NCI-H510A treated with DMSO at 0.1 percent for 48 hours (cell line): Measurements from ENCODE around the gene ADRA2B.
"Not testable (repeated sequence)": the region's sequence is repeated elsewhere in the genome, so short reads cannot be mapped to it uniquely, and the experiment has no call there.

Experiments used
- DNase-seq: peaks from one replicate; lab custom pipeline; 2025; lab: John Stamatoyannopoulos, UW

The ADRA2B gene

GRCh38 chr2:96069878-96070277 is 46.5 kb downstream of the ADRA2B start:
- DNase-seq = not testable (repeated sequence)

DNA sequence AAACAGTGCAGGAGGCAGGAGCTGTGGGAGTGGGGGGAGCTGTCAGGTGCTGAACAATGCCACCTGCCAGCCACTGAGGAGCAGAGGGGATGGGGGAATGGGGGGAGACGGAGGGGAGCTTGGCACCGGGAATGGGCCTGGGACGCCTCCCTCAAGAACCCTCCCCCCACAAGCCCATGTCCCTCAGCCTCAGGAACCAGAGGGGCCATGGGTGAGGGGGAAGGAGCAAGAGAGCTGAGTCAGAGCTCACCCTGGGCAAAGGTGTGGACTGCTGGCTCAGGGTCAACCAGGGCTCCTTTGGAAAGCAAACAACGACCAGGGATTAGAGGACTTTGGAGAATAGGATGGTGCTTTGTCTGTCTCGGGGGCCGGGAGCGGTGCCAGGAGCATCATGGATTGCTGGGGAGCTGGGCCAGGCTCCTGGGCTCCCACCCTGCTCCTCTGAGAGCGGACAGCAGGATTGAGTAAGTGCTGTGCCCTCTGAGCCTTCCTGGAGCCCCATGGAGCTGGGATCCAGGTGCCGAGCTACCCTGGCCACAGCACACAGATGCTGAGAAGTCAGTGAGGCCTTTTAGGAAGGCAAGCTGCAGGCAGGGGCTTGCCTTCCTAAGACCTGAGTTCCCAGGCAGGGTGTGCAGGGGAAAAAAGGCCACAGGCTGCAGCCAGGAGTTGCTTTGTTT is 48.3 kb downstream of the ADRA2B start:
- DNase-seq = not testable (repeated sequence)

GRCh38 chr2:96067098-96067660 is 49.2 kb downstream of the ADRA2B start:
- not testable (repeated sequence) for DNase-seq

- not testable (repeated sequence) for DNase-seq
These were observed 49.9 kb downstream of the ADRA2B start for GRCh38 chr2:96066511-96066910.

- DNase-seq = not testable (repeated sequence)
These were observed 50.4 kb downstream of the ADRA2B start for GRCh38 chr2:96065954-96066353.

- no peak for DNase-seq
These were observed 50.9 kb downstream of the ADRA2B start for GRCh38 chr2:96065381-96065930.

DNA sequence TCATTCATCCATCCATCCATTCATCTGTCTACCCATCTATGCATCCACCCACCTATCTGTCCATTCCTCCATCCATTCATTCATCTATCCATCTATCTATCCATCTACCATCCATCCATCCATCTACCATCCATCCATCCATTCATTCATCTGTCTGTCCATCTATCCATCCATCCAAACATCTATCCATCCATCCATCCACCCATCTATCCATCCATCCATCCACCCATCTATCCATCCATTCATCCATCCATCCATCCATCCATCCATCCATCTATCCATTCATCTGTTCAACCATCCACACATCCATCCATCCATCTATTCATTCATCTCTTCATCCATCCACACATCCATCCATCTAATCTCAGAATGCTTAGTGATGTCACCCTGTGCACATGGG is 51.6 kb downstream of the ADRA2B start:
- not testable (repeated sequence) for DNase-seq

DNA sequence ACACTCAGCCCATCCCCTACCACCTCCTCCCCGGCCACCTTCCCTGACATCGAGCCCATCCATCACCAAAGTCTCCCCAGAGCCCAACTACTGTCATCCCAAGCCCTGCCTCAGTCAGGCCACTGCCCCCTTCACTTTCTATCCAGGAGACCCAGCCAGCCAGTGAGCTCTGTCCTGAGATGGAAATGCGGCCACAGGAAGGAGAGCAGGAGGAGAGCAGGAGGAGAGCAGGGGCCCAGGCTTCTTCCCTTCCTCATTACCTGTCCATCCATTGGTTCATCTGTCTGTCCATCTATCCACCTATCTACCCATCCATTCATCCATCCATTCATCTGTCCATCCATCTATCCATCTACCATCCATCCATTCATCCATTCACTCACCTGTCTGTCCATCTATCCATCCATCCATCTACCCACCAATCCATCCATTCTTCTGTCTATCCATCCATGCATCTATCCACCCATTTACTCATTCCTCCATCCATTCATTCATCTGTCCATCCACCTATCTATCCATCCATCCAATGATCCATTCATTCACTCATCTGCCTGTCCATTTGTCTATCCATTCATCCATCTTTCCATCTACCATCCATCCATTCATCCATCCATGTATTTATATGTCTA is 52.2 kb downstream of the ADRA2B start:
- not testable (repeated sequence) for DNase-seq

DNA sequence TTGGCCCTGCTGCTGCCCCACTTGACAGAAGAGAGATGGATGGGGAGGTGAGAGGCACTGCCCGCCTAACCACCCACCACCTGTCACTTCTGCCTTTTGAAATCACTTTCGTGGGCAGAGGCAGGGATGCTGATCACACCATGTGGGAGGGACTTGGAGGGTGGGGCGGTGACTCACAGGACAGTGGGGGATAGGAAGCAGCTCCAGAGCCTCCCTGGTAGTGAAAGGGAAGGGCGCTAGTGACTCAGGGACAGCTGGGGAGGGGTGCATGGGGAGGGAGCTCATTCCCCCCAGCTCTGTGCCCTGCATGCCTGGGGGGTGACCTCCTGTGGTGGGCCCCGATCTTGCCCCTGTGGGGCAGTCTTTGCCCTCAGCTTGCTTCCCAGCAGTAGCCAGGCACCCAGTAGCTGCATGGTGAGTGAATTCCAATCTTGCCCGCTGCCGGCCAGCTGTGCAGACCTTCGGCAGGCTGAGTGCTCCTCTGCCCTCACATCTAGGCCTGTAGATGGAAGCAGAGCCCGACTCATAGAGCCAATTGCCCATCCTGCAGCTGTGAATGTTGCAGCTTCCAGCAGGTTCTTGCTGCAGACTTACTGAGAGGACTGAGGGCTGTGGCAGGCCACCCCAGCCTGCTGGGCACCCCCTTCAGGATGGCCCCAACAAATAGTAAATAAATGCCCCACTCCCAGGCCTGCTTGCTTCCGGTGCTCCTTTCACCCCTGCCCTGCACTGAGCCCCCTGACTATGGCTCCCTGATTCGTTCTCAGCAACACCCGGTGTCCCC is 53.1 kb downstream of the ADRA2B start:
- DNase-seq = not testable (repeated sequence)
